Glutamatergic neuron (in vitro differentiated cells): ENCODE measurements around the gene KLK2. TPM values are rescaled to one million over a fixed set of nuclear protein-coding genes. Genes with fewer than 3 reads are reported as not detected.

Experiments
- DNase-seq: peaks from one replicate; pipeline ENCODE4 v3.0.0; 2022
- H3K27ac Mint-ChIP-seq: one replicate; pipeline ENCODE4 v1.8.0; 2020; ENCODE audit warnings: mild to moderate bottlenecking, mixed read lengths, inconsistent platforms; ENCODE audit not compliant: unreplicated experiment
- H3K27me3 Mint-ChIP-seq: one replicate; pipeline ENCODE4 v1.8.0; 2020; ENCODE audit warnings: mild to moderate bottlenecking, moderate library complexity, mixed read lengths, inconsistent platforms; ENCODE audit not compliant: unreplicated experiment
- H3K36me3 Mint-ChIP-seq: one replicate; pipeline ENCODE4 v1.8.0; 2020; ENCODE audit warnings: mild to moderate bottlenecking, mixed read lengths, inconsistent platforms; ENCODE audit not compliant: unreplicated experiment
- H3K4me1 Mint-ChIP-seq: one replicate; pipeline ENCODE4 v1.8.0; 2020; ENCODE audit warnings: mild to moderate bottlenecking, low read depth, mixed read lengths, inconsistent platforms; ENCODE audit not compliant: unreplicated experiment
- H3K4me3 Mint-ChIP-seq: one replicate; pipeline ENCODE4 v1.8.0; 2020; ENCODE audit warnings: mild to moderate bottlenecking, mixed read lengths, inconsistent platforms; ENCODE audit not compliant: unreplicated experiment
- H3K9me3 Mint-ChIP-seq: one replicate; pipeline ENCODE4 v1.8.0; 2020; ENCODE audit warnings: mild to moderate bottlenecking, moderate library complexity, mixed read lengths, inconsistent platforms; ENCODE audit not compliant: unreplicated experiment
- total RNA-seq: library from RNA; stranded (reverse); fragmentation: NEBNext Ultra II Directional; extraction: Animal tissue kit (Norgen Biotek cat#: 25700); gene quantifications from one replicate; pipeline ENCODE4 v1.2.1, GENCODE V29; 2021; ENCODE audit not compliant: unreplicated experiment
- TF ChIP-seq, protein P1 (sequence below): fragments of 200-600 bp; sonication (generic); IDR thresholded peaks from one replicate; pipeline ENCODE4 v1.5.0; 2021; ENCODE audit not compliant: partially characterized antibody, unreplicated experiment

The KLK2 gene
- total RNA-seq, 1 donor from 2014 or later: not detected

DNA sequence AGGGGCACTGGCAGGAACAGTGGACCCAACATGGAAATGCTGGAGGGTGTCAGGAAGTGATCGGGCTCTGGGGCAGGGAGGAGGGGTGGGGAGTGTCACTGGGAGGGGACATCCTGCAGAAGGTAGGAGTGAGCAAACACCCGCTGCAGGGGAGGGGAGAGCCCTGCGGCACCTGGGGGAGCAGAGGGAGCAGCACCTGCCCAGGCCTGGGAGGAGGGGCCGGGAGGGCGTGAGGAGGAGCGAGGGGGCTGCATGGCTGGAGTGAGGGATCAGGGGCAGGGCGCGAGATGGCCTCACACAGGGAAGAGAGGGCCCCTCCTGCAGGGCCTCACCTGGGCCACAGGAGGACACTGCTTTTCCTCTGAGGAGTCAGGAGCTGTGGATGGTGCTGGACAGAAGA is 4.1 kb downstream of the KLK2 start:
- Mint-ChIP-seq H3K4me3 (no peak overlapping the region), H3K9me3 (peaks cover 3% of the 10 kb centered on the region), H3K27ac (no peak overlapping the region), H3K4me1 (no peaks in the 10 kb centered on the region), H3K27me3 (peaks cover 5% of the 10 kb centered on the region), H3K36me3 (peaks cover 5% of the 10 kb centered on the region)
- TF ChIP-seq, protein P1, sequence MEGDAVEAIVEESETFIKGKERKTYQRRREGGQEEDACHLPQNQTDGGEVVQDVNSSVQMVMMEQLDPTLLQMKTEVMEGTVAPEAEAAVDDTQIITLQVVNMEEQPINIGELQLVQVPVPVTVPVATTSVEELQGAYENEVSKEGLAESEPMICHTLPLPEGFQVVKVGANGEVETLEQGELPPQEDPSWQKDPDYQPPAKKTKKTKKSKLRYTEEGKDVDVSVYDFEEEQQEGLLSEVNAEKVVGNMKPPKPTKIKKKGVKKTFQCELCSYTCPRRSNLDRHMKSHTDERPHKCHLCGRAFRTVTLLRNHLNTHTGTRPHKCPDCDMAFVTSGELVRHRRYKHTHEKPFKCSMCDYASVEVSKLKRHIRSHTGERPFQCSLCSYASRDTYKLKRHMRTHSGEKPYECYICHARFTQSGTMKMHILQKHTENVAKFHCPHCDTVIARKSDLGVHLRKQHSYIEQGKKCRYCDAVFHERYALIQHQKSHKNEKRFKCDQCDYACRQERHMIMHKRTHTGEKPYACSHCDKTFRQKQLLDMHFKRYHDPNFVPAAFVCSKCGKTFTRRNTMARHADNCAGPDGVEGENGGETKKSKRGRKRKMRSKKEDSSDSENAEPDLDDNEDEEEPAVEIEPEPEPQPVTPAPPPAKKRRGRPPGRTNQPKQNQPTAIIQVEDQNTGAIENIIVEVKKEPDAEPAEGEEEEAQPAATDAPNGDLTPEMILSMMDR: no peak
- DNase-seq: no peak

DNA sequence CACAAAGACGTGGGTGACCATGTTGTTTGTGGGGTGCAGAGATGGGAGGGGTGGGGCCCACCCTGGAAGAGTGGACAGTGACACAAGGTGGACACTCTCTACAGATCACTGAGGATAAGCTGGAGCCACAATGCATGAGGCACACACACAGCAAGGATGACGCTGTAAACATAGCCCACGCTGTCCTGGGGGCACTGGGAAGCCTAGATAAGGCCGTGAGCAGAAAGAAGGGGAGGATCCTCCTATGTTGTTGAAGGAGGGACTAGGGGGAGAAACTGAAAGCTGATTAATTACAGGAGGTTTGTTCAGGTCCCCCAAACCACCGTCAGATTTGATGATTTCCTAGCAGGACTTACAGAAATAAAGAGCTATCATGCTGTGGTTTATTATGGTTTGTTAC is 5.6 kb downstream of the KLK2 start:
- TF ChIP-seq, protein P1: no peak
- no peak overlapping the region for H3K4me3 Mint-ChIP-seq
- no peaks in the 10 kb centered on the region for H3K4me1 Mint-ChIP-seq
- no peak for DNase-seq
- no peak overlapping the region for H3K27ac Mint-ChIP-seq
- H3K36me3 Mint-ChIP-seq: peaks cover 5% of the 10 kb centered on the region
- peaks cover 5% of the 10 kb centered on the region for H3K27me3 Mint-ChIP-seq
- H3K9me3 Mint-ChIP-seq: peaks cover 3% of the 10 kb centered on the region

- TF ChIP-seq, protein P1: no peak
- Mint-ChIP-seq H3K27ac (no peak overlapping the region), H3K9me3 (peaks cover 3% of the 10 kb centered on the region), H3K36me3 (peaks cover 5% of the 10 kb centered on the region), H3K4me3 (no peak overlapping the region), H3K4me1 (no peaks in the 10 kb centered on the region), H3K27me3 (peaks cover 7% of the 10 kb centered on the region)
- no peak for DNase-seq
Observed at GRCh38 chr19:50880241-50880640, 7.0 kb downstream of the KLK2 start.

DNA sequence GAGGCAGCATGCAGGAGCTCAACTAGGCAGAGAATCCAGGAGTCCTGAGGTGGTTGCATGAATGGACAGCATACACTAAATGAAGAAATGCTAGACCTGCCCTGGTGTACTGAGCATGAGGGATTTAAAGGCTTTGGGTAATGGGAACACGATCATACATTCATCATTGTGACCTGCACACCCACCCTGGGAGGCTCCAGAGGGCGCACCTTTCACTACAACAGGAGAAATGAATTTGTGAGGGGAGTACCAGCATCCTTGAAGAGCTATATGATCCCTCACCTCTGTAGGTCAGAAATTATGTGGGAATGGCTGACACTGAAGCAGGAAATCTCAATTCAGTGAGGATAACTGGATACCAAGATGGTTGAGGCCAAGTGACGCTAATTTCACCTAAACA is 8.9 kb downstream of the KLK2 start:
- H3K9me3 Mint-ChIP-seq: peaks cover 3% of the 10 kb centered on the region
- H3K4me1 Mint-ChIP-seq: no peaks in the 10 kb centered on the region
- peaks cover 9% of the 10 kb centered on the region for H3K27me3 Mint-ChIP-seq
- DNase-seq: no peak
- H3K4me3 Mint-ChIP-seq: no peak overlapping the region
- H3K27ac Mint-ChIP-seq: no peak overlapping the region
- peaks cover 5% of the 10 kb centered on the region for H3K36me3 Mint-ChIP-seq
- TF ChIP-seq, protein P1: no peak

- Mint-ChIP-seq H3K4me3 (no peak overlapping the region), H3K27ac (no peak overlapping the region), H3K4me1 (no peaks in the 10 kb centered on the region), H3K9me3 (peaks cover 2% of the 10 kb centered on the region), H3K27me3 (peaks cover 11% of the 10 kb centered on the region), H3K36me3 (no peaks in the 10 kb centered on the region)
- no peak for DNase-seq
- TF ChIP-seq, protein P1: no peak
Observed at GRCh38 chr19:50889638-50890037, 16.4 kb downstream of the KLK2 start.
